Stimulated activated CD8-positive, alpha-beta memory T cell treated with anti-CD3 and anti-CD28 coated beads, Interleukin-2, amount 100 ng/mL, for 1 hour (primary cell): ENCODE results near the gene UBXN10.

Experiments
- DNase-seq, 2 donors: peaks; one replicate each; pipeline ENCODE4 v3.0.0-alpha.2; 2020; ENCODE audit warnings: low read depth in 2 of 2

UBXN10 gene

GRCh38 chr1:20185834-20186782 lies at the start of gene UBXN10, which contains the start of gene PLA2G2C:
UBXN10 (plus strand) TSS chr1:20186096; CDS start chr1:20190562, 4,466 bp downstream.
PLA2G2C (minus strand) TSS chr1:20186518; CDS start chr1:20177363, 9,155 bp downstream.
- DNase-seq = no peak

GRCh38 chr1:20136249-20136648 lies 49.6 kb upstream of the UBXN10 start:
- no peak for DNase-seq

GRCh38 chr1:20137055-20137454 lies 48.8 kb upstream of the UBXN10 start:
- no peak for DNase-seq

GRCh38 chr1:20137604-20138003 lies 48.3 kb upstream of the UBXN10 start:
- DNase-seq = no peak

GRCh38 chr1:20138346-20138745 lies 47.5 kb upstream of the UBXN10 start:
- no peak for DNase-seq

- no peak for DNase-seq
These were observed 46.8 kb upstream of the UBXN10 start, which contains the start of gene PLA2G2F for GRCh38 chr1:20138961-20139550. PLA2G2F (plus strand) TSS chr1:20139323; CDS start chr1:20139428, 105 bp downstream.

- no peak for DNase-seq
These were observed 45.9 kb upstream of the UBXN10 start for GRCh38 chr1:20139776-20140612.

GRCh38 chr1:20141001-20141400 lies 44.9 kb upstream of the UBXN10 start:
- no peak for DNase-seq

- no peak for DNase-seq
These were observed 44.4 kb upstream of the UBXN10 start for GRCh38 chr1:20141466-20141865.

- DNase-seq = no peak
These were observed 43.7 kb upstream of the UBXN10 start for GRCh38 chr1:20142001-20142710.

GRCh38 chr1:20143318-20143717 lies 42.6 kb upstream of the UBXN10 start:
- no peak for DNase-seq

GRCh38 chr1:20143734-20144565 lies 41.9 kb upstream of the UBXN10 start:
- no peak for DNase-seq

GRCh38 chr1:20147846-20148570 lies 37.9 kb upstream of the UBXN10 start:
- DNase-seq = no peak

GRCh38 chr1:20148571-20149500 lies 37.1 kb upstream of the UBXN10 start:
- no peak for DNase-seq

- DNase-seq = no peak
These were observed 36.1 kb upstream of the UBXN10 start for GRCh38 chr1:20149601-20150325.

GRCh38 chr1:20150326-20150705 lies 35.6 kb upstream of the UBXN10 start:
- no peak for DNase-seq

GRCh38 chr1:20150969-20151368 lies 34.9 kb upstream of the UBXN10 start:
- no peak for DNase-seq
